Ishikawa (cell line): ENCODE measurements around the gene RRP15.

ENCODE experiments used
- CEBPB ChIP-seq: IDR thresholded peaks from 2 replicates; pipeline ENCODE4 v1.6.1; 2012
- EP300 ChIP-seq: IDR thresholded peaks from 2 replicates; pipeline ENCODE4 v1.6.1; 2012; ENCODE audit warnings: borderline replicate concordance
- FOXM1 ChIP-seq: IDR thresholded peaks from 2 replicates; pipeline ENCODE4 v1.6.1; 2012; ENCODE audit warnings: low read depth, borderline replicate concordance
- MAX ChIP-seq: IDR thresholded peaks from 2 replicates; pipeline ENCODE4 v1.6.1; 2012
- RAD21 ChIP-seq: IDR thresholded peaks from 2 replicates; pipeline ENCODE4 v1.6.1; 2012; ENCODE audit warnings: low read depth
- REST ChIP-seq: IDR thresholded peaks from 2 replicates; pipeline ENCODE4 v1.6.1; 2012; ENCODE audit warnings: low read depth, mild to moderate bottlenecking
- TAF1 ChIP-seq: IDR thresholded peaks from 2 replicates; pipeline ENCODE4 v1.6.1; 2012; ENCODE audit warnings: low read depth, mild to moderate bottlenecking
- TEAD4 ChIP-seq: IDR thresholded peaks from 2 replicates; pipeline ENCODE4 v1.6.1; 2012
- USF1 ChIP-seq: IDR thresholded peaks from 2 replicates; pipeline ENCODE4 v1.6.1; 2012
- YY1 ChIP-seq: IDR thresholded peaks from 2 replicates; pipeline ENCODE4 v1.6.1; 2012; ENCODE audit warnings: low read depth
- ZBTB7A ChIP-seq: IDR thresholded peaks from 2 replicates; pipeline ENCODE4 v1.6.1; 2012; ENCODE audit warnings: low read depth

GRCh38 chr1:218348628-218349071 is 63.6 kb downstream of the RRP15 start:
- TF ChIP-seq CEBPB (no peak), REST (no peak), MAX (no peak), EP300 (no peak), RAD21 (no peak), TEAD4 (no peak), USF1 (no peak), YY1 (no peak), TAF1 (no peak), ZBTB7A (no peak), FOXM1 (no peak)
